CD4-positive, alpha-beta T cell treated with Interleukin-17A for 1 hour (primary cell): ENCODE data around the gene CKLF.
"Not testable (repeated sequence)": the region's sequence is repeated elsewhere in the genome, so short reads cannot be mapped to it uniquely, and the experiment has no call there.

Experiments used
- DNase-seq: peaks from one replicate; pipeline ENCODE4 v3.0.0-alpha.2; 2020

Gene CKLF

DNA sequence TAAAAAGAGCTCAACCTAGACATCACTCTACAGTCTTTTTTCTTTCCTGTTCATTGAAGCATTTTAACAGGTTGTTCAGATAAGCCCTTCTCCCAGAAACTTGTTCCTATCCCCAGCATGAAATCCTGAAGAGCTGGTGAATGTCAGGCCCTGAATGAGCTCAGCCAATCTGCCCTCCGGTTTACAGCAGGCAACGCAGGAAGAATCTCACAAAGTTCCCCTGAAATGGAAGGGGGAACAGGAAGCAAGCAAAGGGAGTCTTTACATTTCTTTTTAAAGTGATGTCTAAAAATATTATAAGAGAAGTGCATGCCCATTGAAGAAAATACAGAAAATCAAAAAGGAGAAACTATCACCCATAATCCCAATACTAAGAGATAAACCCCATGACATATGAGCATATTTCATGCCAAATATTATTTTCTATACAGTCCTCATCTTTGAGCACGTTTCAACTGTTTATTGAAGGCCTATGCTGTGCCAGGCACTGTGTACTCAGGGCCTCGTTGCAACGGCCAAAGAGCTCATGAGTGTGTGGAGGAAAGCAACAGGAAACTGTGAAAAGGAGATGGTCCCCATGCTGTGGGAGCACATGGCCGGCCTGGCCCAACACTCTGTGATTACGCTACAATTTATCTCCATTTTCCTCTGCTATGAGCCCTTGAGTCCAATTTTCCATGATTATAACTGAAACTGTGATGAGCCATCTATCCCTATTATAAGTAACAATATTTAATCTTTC, 8.2 kb upstream of the CKLF start:
- no peak for DNase-seq

GRCh38 chr16:66547101-66547989, 5.0 kb upstream of the CKLF start:
- no peak for DNase-seq

- DNase-seq, result no peak
Observed at GRCh38 chr16:66548068-66548467, 4.3 kb upstream of the CKLF start.

GRCh38 chr16:66548868-66549267, 3.5 kb upstream of the CKLF start:
- DNase-seq, result no peak

DNA sequence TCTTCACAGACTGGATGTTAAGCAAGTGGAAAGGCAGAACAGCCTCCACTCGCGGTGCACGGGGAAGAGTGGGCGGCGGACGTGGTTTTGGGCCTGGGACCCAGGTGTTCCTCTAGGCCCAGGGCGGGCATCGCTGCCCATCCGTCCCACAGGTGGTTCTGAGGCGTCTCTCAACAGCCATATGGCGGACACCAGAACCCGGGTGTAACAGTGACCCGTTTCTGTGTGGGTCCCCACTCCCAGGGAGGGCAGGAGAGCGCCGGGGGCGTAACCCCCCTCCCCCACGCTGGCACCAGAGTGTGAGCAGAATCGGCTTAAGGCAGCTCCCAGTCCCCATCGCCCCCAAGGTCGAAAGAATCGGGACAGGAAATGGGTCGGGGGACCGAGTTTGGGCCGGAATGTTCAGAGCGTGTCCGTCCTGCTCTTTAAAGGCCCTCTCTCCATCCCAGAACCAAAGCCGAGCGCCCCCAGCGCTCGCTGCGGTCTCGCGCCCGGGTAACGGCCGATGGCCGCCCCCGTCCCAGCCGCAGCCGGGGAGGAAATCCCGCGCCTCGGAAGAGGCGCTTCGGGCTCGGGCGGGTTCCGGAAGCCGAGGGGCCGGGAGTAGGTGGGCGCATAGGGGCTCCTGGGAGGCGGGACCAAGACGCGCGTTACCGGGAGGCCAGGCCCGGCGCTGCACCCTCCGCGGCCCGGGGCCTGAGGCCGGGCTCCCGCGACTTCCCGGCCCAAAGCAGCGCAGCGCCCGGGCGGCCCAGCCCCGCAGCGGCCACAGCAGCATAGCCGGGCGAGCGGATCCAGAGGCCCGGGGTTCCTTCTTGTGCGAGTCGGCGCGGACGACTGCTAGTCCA, 2.9 kb upstream of the CKLF start, which contains the start of gene TK2:
TSS of gene TK2 (minus strand) at position 839 of the 848 bp plus-strand sequence. CDS start at position 778, 61 bp downstream.
- DNase-seq, result peak; percentile 49

- DNase-seq, result peak; percentile 73
Observed at GRCh38 chr16:66551348-66551759, 1.0 kb upstream of the CKLF start.

DNA sequence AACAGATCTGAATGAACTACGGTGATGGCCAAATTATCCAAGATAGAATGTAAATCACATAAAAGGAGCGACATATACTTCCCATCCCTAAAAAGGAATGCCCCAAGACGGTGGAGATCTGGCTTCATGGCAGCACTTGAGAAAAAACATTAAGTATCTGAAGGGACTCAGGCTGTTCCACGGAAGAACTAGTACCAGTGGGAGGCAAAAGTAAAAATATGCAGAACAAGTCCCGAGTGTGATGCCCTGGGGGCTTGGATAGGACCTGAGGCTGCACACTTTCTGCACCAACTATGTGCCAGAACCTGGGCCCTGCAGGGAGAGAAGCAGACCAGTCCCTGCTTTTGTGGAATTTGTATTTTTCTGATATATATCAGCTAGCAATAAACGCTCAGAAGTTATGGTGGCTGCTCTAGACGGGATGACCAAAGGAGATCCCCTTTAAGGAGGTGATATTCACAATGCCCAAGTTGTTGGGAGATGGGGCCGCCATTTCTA, 539 bp upstream of the CKLF start:
- no peak for DNase-seq

DNA sequence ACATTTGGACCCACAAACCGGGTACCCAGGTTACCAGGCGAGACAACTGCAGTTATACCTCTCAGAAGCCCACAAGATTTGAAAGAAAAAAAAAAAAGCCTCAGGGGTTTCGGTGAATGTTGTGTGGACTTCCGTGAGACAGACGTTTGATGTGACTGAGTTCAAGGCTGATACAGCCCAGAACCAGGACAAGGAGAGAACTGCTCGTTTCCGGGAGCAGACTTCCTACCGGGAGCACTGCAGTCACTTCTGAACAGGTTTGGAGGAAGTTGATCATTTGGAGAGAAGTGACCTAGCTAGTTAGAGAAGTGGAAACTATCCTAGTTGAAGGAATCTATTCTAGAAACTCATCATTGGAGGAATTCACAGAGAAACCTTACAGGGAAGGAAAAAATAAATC, 847 bp downstream of the CKLF start:
- DNase-seq, result peak; percentile 23

DNA sequence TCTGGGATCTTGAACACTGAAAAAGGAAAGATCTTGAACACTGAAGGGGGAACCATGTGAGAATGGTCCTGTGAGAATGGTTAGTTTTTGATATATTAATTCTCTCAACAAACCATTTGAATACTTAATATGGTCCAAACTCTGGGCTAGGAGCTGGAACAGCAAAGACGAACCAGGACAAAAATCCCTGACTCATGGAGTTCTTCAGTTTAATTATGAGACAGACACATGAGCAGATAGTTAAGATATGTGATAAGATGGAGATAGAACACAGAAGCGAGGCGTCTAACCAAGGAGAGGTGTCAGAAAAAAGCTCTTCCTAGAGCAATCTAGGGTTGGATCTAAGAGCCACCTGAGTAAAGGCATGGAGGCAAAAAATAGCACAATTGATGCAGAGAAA, 1.6 kb downstream of the CKLF start:
- DNase-seq, result no peak

GRCh38 chr16:66554495-66554894, 2.1 kb downstream of the CKLF start:
- DNase-seq, result no peak

DNA sequence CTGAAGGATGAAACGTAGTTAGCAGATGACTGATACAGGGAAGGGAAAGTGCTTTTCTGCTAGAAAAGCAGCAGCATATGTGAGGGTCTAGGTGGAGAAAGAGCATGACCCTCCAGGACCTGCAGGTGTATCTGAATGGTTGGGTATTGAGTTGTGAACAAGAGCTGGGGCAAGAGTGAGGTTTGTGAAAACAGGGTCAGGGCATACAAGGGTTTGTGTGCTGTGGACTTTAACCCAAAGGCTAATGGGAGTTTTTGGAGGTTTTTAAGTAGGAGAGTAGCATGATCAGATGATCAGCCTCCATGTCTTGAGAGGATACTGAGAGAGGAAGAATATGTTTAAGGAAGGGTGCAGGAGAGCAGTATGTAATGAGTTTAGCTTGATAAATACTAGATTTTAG, 7.7 kb downstream of the CKLF start:
- no peak for DNase-seq

DNA sequence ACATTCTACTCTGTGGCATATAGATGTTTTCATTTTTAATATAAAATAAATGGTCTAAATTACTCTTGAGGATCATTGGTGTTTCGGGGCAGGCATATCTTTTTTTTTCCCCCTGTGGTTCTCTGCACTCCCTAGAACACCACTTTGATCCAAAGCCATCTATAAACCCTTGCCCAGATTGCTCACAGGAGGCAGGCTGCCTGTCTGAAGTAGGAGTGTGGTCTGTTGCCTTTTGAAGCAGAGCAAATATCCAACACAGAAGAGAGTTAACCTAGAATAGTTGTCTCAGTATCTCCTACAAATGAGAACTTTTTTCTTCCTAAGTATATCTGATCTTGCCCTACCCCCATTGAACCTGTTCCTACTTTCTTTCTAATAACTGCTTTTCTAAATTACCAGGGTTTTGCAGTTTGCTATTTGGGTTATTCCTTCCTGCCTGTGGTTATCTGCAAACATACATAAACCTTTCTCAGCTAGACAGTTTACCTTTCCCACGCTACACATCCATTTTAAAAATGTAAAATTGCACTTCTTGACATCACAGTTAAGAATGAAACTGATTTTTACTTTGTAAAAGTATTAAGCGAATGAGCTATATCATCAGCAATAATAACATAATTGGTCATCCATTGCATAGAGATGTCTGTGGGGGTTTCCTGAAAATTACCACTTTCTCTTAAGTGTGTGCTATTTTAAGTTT, 9.2 kb downstream of the CKLF start:
- DNase-seq, result no peak

GRCh38 chr16:66562409-66562808, 10.0 kb downstream of the CKLF start:
- peak; percentile 44 for DNase-seq

DNA sequence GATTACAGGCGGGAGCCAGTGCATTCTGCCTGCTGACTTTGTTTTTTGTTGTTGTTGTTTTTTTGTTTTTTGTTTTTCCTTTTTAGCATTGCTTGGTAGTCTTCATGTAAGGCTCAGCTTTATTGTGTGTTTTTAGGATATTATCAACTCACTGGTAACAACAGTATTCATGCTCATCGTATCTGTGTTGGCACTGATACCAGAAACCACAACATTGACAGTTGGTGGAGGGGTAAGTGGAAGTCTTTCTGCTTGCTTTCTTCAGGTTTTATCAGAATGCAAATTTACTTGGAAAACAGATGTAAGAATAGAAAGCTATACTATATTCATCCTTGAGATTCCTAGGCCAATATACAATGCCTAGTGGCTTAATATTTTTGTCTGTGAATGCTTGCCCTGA, 10.6 kb downstream of the CKLF start:
- DNase-seq, result no peak

DNA sequence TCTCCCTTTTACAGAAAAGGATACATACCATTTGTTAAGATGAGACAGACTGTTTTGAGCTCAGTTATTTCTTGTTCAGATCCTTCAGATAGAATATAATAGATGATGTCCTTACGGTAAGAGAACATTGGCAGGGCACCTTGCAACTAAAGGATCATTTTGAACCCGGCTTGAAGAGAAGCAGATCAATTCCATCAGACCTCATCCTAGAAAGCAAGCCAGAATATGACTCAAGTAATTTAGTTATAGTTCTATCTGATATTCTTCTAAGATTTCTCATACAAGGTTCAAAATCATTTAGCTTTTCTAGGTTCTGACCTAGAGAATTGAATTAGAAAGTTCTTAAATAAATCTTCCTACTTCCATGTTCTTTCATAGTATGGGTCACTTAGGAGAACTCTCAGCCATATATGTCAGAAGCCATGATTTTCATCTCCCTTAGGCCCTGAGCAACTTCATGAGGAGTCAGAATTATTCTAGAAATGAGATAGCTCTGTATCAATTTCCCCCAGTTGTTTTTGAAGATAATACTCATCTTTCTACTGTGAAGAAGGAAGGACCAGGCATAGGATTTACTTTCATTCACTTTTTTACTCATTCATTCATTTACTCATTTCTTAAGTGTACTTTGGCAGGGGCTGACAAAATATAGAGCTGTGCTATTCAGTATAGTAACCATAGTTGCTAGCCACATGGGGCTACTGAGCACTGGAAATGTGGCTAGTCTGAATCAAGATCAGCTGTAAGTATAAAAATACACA, 11.4 kb downstream of the CKLF start:
- DNase-seq, result no peak

GRCh38 chr16:66566051-66566901, 13.9 kb downstream of the CKLF start, which contains the start of gene CMTM1:
CMTM1 (plus strand) TSS chr16:66566439; CDS start chr16:66566514, 75 bp downstream.
- DNase-seq, result no peak

- not testable (repeated sequence) for DNase-seq
Observed at GRCh38 chr16:66567270-66567669, 14.9 kb downstream of the CKLF start.

DNA sequence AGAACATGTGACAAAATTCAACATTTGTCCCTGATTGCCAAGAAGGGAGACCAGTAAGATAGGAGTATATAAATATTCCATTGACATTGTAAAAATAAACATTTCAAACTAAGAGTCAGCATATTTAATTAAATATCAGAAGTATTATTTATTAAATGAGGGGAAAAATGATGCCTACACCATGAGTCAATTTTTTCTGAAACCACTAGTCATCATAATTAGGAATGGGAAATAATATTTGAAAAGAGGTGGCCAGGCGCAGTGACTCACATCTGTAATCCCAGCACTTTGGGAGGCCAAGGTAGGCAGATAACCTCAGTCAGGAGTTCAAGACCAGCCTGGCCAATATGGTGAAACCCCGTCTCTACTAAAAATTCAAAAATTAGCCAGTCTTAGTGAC, 16.0 kb downstream of the CKLF start:
- DNase-seq, result no peak

GRCh38 chr16:66569131-66569530, 16.8 kb downstream of the CKLF start:
- DNase-seq, result no peak

- no peak for DNase-seq
Observed at GRCh38 chr16:66569827-66570405, 17.5 kb downstream of the CKLF start.
